SW 1271 (cell line): ENCODE data around the gene TFRC.
"Not testable (repeated sequence)": the region's sequence is repeated elsewhere in the genome, so short reads cannot be mapped to it uniquely, and the experiment has no call there.

ENCODE experiments used
- DNase-seq, 2 experiments: peaks; one replicate each; lab custom pipeline; 2025; lab: John Stamatoyannopoulos, UW

TFRC gene

GRCh38 chr3:196081834-196082618, at the start of gene TFRC:
Gene TFRC, minus strand, starts transcription at chr3:196082090. Its CDS starts 4,991 bp downstream, at chr3:196077099.
- peak; percentile 80 to 92 for DNase-seq

GRCh38 chr3:196128172-196128843, 46.4 kb upstream of the TFRC start:
- DNase-seq: no peak

DNA sequence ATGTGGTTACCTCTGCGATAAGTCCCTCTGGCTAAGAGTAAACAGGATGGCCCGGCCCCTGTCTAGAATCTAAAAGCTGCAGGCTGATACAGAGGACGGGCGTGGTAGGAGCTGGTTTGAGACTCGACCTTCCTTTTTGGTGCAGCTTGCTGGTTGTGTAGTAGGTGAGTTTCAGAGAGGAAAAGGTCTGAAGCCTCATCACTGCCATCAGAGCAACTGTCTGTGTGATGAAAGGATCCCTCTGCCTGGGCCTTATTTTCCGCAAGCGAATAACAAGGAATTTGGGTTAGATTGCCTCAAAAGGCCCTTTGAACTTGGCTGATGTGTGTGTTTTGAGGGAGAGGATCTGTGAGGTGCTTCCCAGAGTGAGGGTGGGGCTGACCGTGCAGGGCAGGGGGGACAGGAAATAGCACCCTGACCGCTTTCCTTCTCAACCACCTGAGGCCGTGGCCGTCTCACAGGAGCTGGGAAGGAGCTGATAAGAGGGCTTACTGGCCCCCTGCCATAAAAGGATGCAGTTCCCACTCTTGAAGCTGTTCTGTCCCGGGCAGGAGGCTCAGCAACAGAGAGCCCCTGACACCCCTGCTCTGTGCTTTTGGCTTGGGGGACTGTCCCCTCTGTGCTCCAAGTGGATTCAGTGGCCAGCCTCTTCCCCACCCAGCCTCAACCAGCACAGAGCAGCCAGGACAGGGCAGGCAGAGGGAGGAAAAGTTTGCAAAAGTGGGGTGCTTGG, 45.6 kb upstream of the TFRC start:
- no peak for DNase-seq

DNA sequence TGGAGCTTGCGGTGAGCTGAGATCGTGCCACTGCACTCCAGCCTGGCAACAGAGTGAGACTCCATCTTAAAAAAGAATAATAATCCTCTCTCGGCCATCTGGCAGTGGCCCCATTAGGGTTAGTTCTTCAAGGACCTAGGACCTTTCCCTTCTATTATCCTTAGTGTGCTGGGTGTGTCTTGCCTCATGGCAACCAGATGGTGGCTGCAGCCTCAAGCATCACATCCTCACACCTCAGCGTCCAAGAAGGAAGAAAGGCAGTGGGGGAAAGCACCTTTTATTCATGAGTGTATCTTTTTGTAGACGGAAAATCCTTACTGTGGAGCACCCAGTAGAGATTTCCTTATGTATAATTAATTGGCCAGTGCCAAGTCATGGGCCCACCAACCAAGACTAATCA, 42.7 kb upstream of the TFRC start:
- DNase-seq: no peak

DNA sequence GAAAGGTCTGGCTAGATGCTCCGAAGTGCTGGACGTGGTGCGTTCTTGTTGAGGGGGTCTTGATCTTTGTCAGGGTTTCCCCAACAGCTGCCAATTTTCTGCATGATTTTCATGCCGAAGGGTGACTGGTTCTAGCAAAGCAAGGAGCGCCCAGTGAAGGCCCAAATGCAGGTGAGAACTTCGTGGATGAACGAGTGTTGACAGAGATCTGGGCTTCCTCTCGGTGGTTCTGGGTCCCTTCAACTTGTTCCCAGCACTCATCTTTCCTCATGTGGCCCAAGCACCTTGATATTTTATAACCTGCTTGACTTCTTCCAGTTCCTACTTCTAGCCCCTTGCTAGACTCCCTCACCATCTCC, 40.8 kb upstream of the TFRC start:
- DNase-seq: no peak

DNA sequence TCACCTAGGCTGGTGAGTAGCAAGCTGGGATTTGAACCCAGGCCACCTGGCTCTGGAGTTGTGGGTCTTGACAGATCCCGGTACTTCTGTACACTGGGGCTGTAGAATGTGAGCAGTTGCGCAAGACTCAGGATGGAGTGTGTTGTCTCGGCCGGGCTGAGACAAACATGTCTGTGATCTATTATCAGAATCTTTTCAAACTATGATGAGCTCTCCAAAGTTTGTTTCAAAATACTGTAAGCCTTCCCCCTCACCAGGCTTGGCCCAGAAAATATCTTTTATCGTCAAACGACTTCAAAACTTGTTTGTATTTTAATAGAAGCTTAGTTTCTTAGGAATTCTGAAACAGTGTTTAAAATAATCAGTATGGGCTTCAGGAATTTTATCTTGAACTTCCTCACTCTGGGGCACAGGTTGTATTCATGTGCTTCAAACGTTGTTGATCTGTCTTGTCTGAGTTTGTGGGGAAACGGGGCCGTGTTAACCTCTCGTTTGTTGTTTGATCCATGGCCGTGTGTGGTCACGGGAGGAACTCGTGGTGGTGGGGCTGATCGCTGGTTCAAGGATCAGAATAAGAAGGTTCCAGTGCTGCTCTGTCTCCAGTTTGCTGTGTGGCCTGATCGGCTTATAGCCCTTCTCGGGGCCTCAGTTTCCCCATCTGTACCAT, 40.3 kb upstream of the TFRC start:
- DNase-seq: no peak

DNA sequence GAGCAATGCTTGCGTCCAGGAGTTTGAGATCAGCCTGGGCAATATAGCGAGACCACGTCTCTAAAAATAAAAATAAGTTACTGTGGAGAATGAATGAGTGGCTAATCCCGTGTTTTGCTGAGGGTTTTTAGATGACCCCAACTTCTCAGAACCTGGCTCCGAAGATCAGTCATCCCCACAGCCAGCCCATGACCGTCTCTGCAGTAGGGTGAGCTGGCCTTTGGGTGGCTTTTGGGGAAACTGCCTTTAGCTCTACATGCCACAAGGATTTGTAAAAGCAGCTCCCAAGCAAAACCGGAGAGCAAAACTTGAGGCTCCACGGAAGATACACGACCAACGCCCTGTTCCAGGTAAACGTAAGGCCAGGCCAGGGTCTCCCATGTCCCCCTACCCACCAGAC, 39.2 kb upstream of the TFRC start:
- DNase-seq: no peak

- no peak for DNase-seq
Observed at GRCh38 chr3:196120291-196120951, 38.5 kb upstream of the TFRC start.

GRCh38 chr3:196117809-196118208, 35.9 kb upstream of the TFRC start:
- DNase-seq: no peak

GRCh38 chr3:196115678-196116083, 33.8 kb upstream of the TFRC start:
- DNase-seq: no peak

DNA sequence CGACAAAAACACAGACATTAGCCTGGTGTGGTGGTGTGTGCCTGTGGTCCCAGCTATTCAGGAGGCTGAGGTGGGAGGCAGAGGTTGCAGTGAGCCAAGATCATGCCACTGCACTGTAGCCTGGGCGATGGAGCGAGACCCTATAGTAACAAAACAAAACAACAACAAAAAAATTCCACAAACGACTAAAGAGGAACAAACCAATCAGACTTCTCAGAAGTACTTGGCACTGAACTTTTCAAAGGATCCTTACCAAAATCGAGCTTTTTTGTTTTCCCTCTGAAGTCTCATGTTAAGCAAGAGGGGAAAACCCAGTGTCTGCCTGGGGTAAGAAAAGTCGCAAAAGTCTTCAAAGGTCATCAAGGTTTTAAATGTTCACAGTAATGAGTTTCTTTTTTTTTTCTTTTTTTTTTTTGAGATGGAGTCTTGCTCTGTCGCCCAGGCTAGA, 30.1 kb upstream of the TFRC start:
- DNase-seq: no peak

DNA sequence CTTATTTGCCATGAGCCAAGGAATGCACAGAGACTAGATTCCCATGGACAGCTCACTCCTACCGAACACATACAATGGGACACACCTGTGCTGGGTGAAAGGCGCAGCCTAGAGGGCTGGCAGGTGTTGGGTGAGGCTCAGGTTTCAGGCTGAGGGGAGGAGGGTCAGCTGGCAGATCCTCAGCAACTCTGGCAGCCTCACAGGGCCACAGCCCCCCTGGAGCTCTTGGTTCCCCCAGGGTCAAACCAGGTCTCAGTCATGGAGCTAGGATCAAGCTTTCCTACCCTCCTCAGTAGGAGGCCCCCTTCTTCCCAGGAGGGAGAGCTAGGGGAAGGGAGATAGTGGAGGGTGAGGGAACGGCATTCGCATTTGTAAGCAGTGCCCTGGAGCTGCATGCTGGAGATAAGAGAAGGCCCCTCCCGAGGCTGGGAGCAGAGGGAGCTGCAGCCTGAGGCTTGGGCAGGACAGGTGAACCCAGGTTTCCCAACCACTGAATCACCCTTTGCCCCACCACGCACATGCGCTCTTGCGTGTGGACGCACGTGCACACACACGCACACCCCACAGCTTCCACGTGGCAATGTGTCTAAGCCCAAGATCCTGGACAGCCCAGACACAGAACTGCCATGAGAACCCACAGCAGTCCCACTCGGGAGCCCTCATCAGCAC, 26.3 kb upstream of the TFRC start:
- DNase-seq: no peak

- not testable (repeated sequence) for DNase-seq
Observed at GRCh38 chr3:196104707-196105106, 22.8 kb upstream of the TFRC start.

DNA sequence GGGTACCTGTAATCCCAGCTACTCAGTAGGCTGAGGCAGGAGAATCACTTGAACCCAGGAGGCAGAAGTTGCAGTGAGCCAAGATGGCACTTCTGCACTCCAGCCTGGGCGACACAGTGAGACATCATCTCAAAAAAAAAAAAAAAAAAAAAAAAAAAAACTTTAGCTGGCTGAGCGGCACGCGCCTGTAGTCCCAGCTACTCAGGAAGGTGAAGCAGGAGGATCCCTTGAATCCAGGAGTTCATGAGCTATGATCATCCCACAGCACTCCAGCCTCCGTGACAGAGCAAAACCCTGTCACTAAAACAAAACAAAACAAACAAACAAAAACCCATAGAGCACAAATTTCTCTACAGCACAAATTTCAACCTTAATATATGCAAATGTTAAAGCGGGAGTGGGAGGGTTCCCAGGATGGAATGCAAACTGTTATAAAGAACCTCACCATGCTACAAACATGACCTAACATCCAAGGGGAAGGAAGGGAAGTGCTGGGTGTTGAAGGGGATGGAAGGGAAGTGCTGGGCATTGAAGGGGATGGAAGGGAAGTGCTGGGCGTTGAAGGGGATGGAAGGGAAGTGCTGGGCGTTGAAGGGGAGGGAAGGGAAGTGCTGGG, 16.6 kb upstream of the TFRC start:
- not testable (repeated sequence) for DNase-seq

- no peak for DNase-seq
Observed at GRCh38 chr3:196097373-196098154, 15.7 kb upstream of the TFRC start.

DNA sequence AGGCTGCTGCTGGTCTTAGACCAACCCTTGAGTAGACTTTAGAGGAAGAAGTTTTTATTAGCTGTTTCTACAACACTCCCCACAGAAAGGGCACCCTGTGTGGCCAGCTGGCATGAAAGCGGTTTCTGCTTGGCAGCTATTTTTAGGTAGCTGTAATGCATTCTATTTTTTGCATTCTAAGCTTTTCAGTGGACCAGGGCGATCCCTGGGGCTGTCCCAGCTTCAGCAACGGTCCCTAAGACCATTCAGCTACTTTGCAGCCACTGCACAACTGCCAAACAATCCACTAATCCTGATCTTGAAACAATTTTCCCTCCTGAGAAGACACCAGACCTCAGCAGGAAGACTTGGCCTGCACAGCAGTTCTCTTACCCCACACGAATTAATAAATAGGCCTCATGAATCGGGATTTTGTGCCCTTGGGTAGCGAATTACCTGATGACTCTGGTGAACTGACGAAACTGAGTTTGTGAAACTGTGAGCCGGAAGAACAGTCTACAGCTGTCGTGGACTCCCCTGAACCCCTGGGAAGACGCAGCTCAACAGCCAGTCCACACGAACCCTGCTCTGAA, 14.6 kb upstream of the TFRC start:
- DNase-seq: no peak

DNA sequence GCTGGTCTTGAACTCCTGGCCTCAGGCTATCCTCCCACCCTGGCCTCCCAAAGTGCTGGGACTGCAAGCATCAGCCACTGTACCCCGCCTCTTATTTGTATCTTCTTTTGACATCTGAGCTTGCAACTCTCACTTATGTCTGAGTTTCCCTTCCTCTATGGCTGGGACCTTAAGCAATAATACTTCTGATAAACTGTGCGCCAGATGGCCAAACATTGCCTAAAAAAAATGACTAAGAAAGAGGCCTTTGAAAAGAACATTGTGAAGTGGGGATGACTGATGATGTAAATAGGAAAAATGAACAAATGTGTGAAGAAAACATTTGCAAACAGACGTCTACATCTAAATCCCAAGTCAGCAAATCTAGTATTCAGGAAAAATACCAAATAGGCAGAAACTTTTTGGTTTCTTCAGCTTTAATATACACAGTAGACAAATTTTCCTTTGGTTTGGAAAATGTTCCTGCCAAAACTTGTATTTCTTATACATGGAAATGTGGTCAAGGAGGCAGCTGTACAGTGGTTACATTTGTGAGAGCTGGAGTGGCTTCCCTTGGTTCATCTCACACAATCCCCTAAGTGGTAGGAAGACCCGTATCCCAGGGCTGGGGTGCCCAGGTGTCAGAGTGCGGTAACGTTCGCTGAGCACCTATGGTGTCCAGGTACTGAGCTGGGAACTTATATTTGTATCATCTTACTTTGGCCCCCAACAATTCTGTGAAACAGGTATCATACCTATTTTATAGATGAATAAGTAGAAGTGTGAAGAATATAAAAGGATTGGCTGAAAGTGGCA, 11.6 kb upstream of the TFRC start:
- DNase-seq: no peak

- no peak for DNase-seq
Observed at GRCh38 chr3:196087906-196088305, 6.0 kb upstream of the TFRC start.

DNA sequence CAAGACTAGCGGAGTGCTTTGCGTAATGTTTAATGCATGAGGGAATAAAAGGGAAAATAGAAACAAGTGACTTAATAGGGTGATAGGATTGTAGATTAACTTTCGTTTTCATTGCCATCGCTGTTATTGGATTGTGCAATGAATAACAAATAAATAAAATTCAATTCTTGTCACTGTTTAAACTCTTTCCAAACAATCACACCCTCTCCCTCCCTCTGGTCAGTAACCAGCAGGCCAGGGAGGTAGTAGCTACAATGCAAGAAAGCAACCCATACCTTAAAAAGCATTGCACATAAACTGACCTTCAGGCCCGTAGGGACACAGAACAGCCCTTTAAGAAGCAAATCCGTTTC, 705 bp upstream of the TFRC start:
- no peak for DNase-seq
